HG03378 (cell line): Measurements from ENCODE around the gene MAJIN.

Source experiments
- ATAC-seq: cut with Tn5 transposase; IDR thresholded peaks from one replicate; pipeline ENCODE4 v1.9.1; 2021; ENCODE audit warnings: mild to moderate bottlenecking, moderate library complexity; ENCODE audit not compliant: unreplicated experiment

MAJIN gene

GRCh38 chr11:64893194-64894069 is 78.5 kb downstream of the MAJIN start:
- no peak for ATAC-seq

DNA sequence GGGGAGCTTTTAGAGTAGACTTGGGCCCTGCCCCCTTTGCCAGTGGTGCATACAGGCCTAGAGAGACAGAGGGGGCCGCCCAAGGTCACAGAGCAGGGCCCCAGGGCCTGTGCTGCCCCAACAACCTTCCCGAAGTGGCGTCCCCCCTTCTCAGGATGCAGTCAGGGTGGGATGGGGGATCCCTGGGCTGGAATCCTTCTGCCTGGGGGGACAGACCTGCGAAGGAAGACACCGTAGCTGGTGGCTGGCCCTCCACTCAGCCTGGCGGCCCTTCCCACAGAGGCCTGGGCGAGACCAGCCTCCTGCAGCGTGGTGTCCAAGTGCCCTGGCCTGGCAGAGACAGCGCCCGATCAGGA is 79.1 kb downstream of the MAJIN start:
- ATAC-seq: no peak

DNA sequence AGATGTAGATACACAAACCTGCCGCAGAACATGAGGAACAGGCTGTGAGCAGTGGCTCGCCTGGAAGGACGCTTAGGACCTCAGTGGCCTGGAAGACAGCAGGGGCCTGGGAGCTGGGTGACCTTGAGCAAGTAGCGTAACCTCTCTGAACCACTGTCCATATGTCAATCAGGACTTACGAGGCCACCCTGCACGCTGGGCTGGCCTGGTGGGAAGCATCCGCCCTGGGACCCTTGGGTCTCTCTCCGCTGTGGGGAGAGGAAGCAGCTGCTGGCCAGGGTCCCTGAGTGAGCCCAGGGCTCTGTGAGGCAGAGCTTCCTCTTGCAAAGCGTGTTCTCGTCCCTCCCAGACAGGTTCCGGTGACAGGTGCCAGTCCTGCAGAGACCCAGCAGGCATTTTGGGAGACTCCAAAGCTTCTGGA is 79.5 kb downstream of the MAJIN start:
- ATAC-seq: no peak

GRCh38 chr11:64891880-64892279 is 80.0 kb downstream of the MAJIN start:
- no peak for ATAC-seq

GRCh38 chr11:64891215-64891848 is 80.6 kb downstream of the MAJIN start:
- no peak for ATAC-seq

- no peak for ATAC-seq
Measured at GRCh38 chr11:64890522-64890939, 81.4 kb downstream of the MAJIN start.

GRCh38 chr11:64888729-64889511 is 83.0 kb downstream of the MAJIN start:
- ATAC-seq: no peak

GRCh38 chr11:64888406-64888728 is 83.5 kb downstream of the MAJIN start:
- no peak for ATAC-seq
